HepG2 (cell line): ENCODE data around the gene DNAJC24. TPM values are rescaled to one million over a fixed set of nuclear protein-coding genes. Genes with fewer than 3 reads are reported as not detected.

Experiments
- ATAC-seq: fragments of 200-7000 bp; cut with Tn5 transposase; 3 replicates; pipeline ENCODE4 v1.9.1; 2020; ENCODE audit warnings: mild to moderate bottlenecking, moderate library complexity
- BruUV-seq: library from RNA; stranded (reverse); fragments of 400-500 nt; replicated peaks from 2 replicates; lab custom pipeline; 2021; lab: Mats Ljungman, UMichigan
- CTCF ChIA-PET: fragments of 300-600 bp; formaldehyde crosslinking; extraction: SDS; loops from one replicate; lab custom pipeline; 2021; ENCODE audit warnings: low total read pairs, inconsistent platforms, low intra/inter-chr PET ratio; lab: Yijun Ruan, JAX
- POLR2A ChIA-PET: fragments of 350-600 bp; sonication (Branson Sonifier 250); formaldehyde crosslinking; loops from one replicate; lab custom pipeline; 2020; ENCODE audit warnings: antibody characterized with exemption, inconsistent platforms; lab: Yijun Ruan, JAX
- DNase-seq: peaks from one replicate; pipeline ENCODE4 v3.0.0-alpha.2; 2015; ENCODE audit warnings: low spot score
- FAIRE-seq: peaks from 3 replicates; lab custom pipeline; 2011; peaks lifted over from hg19 to GRCh38; lab: Jason Lieb, UNC
- H2AFZ ChIP-seq: one replicate; pipeline ENCODE4 v1.6.1; 2011; ENCODE audit warnings: low read length, inconsistent platforms
- H3K27ac ChIP-seq: fragments of 300-600 bp; 3 replicates; pipeline ENCODE4 v1.8.0; 2011; ENCODE audit warnings: mixed run types, mild to moderate bottlenecking, mixed read lengths, low read length, inconsistent platforms; ENCODE audit not compliant: insufficient read depth; ENCODE audit errors: extremely low read length
- H3K27me3 ChIP-seq, 2 experiments: fragments of 200-600 bp in 1 of 2; 2 replicates in 1 of 2; 3 replicates in 1 of 2; pipeline versions ENCODE4 v1.6.0 to v1.8.0; 2011; ENCODE audit warnings: low read length in 2 of 2, mild to moderate bottlenecking in 2 of 2, moderate library complexity in 2 of 2, inconsistent platforms in 1 of 2; ENCODE audit not compliant: insufficient read depth in 2 of 2, control insufficient read depth in 1 of 2
- H3K36me3 ChIP-seq, 2 experiments: fragments of 200-600 bp in 1 of 2; replicated peaks in 1 of 2; 2 replicates in 1 of 2; 3 replicates in 1 of 2; pipeline versions ENCODE4 v1.5.1 to v1.8.0; 2011; ENCODE audit warnings: low read length in 2 of 2, inconsistent platforms in 1 of 2; ENCODE audit not compliant: insufficient read depth in 2 of 2, control insufficient read depth in 1 of 2
- H3K4me1 ChIP-seq: 2 replicates; pipeline ENCODE4 v1.5.1; 2012; ENCODE audit warnings: low read length, inconsistent platforms; ENCODE audit not compliant: insufficient read depth
- H3K4me2 ChIP-seq: 2 replicates; pipeline ENCODE4 v1.6.0; 2011; ENCODE audit warnings: low read depth, low read length, inconsistent platforms
- H3K4me3 ChIP-seq, 3 experiments: fragments of 200-600 bp in 1 of 3; sonication (generic), shearing (Covaris generic) in 1 of 3; replicated peaks in 1 of 3; 2 replicates each; pipeline ENCODE4 v1.5.1; 2011 to 2016; ENCODE audit warnings: low read length in 3 of 3, inconsistent platforms in 2 of 3, low read depth in 2 of 3, mild to moderate bottlenecking in 2 of 3, control low read depth in 1 of 3, mixed read lengths in 1 of 3; ENCODE audit not compliant: insufficient read depth in 1 of 3
- H3K79me2 ChIP-seq: one replicate; pipeline ENCODE4 v1.6.1; 2011; ENCODE audit warnings: low read length, inconsistent platforms; ENCODE audit not compliant: insufficient read depth
- H3K9ac ChIP-seq: 2 replicates; pipeline ENCODE4 v1.6.0; 2011; ENCODE audit warnings: mild to moderate bottlenecking, low read depth, low read length, inconsistent platforms; ENCODE audit not compliant: insufficient read depth
- H3K9me3 ChIP-seq: 2 replicates; pipeline ENCODE4 v1.5.1; 2012; ENCODE audit warnings: mild to moderate bottlenecking, low read length
- H4K20me1 ChIP-seq: 2 replicates; pipeline ENCODE4 v1.6.0; 2011; ENCODE audit warnings: inconsistent platforms, mild to moderate bottlenecking, low read length, moderate library complexity; ENCODE audit not compliant: insufficient read depth
- HOXD1 ChIP-seq: sonication (generic); formaldehyde crosslinking; IDR thresholded peaks from 2 replicates; pipeline ENCODE4 v1.5.0; 2020; ENCODE audit warnings: missing genetic modification reagents
- KDM5B ChIP-seq: sonication (generic); formaldehyde crosslinking; IDR thresholded peaks from 2 replicates; pipeline ENCODE4 v1.4.0; 2020; ENCODE audit warnings: missing genetic modification reagents, mild to moderate bottlenecking, borderline replicate concordance
- SAP130 ChIP-seq: IDR thresholded peaks from 2 replicates; pipeline ENCODE4 v1.6.1; 2016; ENCODE audit warnings: low read depth
- TAF1 ChIP-seq: sonication (generic); formaldehyde crosslinking; IDR thresholded peaks from 2 replicates; pipeline ENCODE4 v1.4.0; 2020; ENCODE audit warnings: missing genetic modification reagents
- THRA ChIP-seq: sonication (generic); formaldehyde crosslinking; IDR thresholded peaks from 2 replicates; pipeline ENCODE4 v1.4.0; 2020; ENCODE audit warnings: missing genetic modification reagents, borderline replicate concordance
- ZFYVE20 ChIP-seq: sonication (generic); formaldehyde crosslinking; IDR thresholded peaks from 2 replicates; pipeline ENCODE4 v1.8.0; 2023; ENCODE audit warnings: low read depth, mild to moderate bottlenecking, moderate library complexity, missing genetic modification reagents, borderline replicate concordance
- ZNF280B ChIP-seq: sonication (generic); formaldehyde crosslinking; IDR thresholded peaks from 2 replicates; pipeline ENCODE4 v1.5.0; 2020; ENCODE audit warnings: missing genetic modification reagents, mild to moderate bottlenecking, borderline replicate concordance
- ZNF331 ChIP-seq: sonication (generic); formaldehyde crosslinking; IDR thresholded peaks from 2 replicates; pipeline ENCODE4 v1.4.0; 2020; ENCODE audit warnings: missing genetic modification reagents
- ZNF510 ChIP-seq: sonication (generic); formaldehyde crosslinking; IDR thresholded peaks from 2 replicates; pipeline ENCODE4 v1.4.0; 2020; ENCODE audit warnings: low read depth, mild to moderate bottlenecking, missing genetic modification reagents
- ZNF724P ChIP-seq: sonication (generic); formaldehyde crosslinking; IDR thresholded peaks from 2 replicates; pipeline ENCODE4 v1.8.0; 2022; ENCODE audit warnings: missing genetic modification reagents, borderline replicate concordance
- ZNF800 ChIP-seq: sonication (generic); formaldehyde crosslinking; IDR thresholded peaks from 2 replicates; pipeline ENCODE4 v1.4.0; 2020; ENCODE audit warnings: missing genetic modification reagents
- WGBS: methylation state at CpG from one replicate; pipeline ENCODE4 v1.1.6; 2017; ENCODE audit warnings: low lambda C conversion rate; 5-methylcytosine and 5-hydroxymethylcytosine counted together
- in situ Hi-C: cut with HindIII; loops from 2 replicates; pipeline ENCODE4 v1.10.0; 2017; ENCODE audit warnings: low pct_unique_long_range_greater_than_20kb; ENCODE audit not compliant: extremely low pct_ligation_motif_present
- intact Hi-C: fragments of 100-400 bp; cut with micrococcal nuclease; formaldehyde crosslinking; loops from one replicate; pipeline ENCODE4 v1.10.0; 2022; ENCODE audit not compliant: unreplicated experiment
- polyA plus RNA-seq, 8 experiments: library from polyadenylated mRNA; depleted of rRNA in 3 of 8; stranded (reverse) in 7 of 8; unstranded in 1 of 8; fragments of >200 nt; fragmentation: Illumina TruSeq in 4 of 8; extraction: Trizol in 4 of 8; gene quantifications; 2 replicates each; pipeline versions ENCODE4 v1.2.1 to v1.2.3, GENCODE V29; 2011 to 2016; ENCODE audit warnings: low read depth in 4 of 8, missing spikeins in 1 of 8, mixed read lengths in 1 of 8; ENCODE audit not compliant: insufficient read depth in 1 of 8
- total RNA-seq, 5 experiments: library from RNA; depleted of rRNA; stranded (reverse); fragments of >200 nt; fragmentation: Illumina TruSeq; extraction: Trizol; gene quantifications; 2 replicates each; pipeline ENCODE4 v1.2.3, GENCODE V29; 2016; ENCODE audit warnings: low read depth in 1 of 5
- TF ChIP-seq, protein P1 (sequence below): sonication (generic); formaldehyde crosslinking; IDR thresholded peaks from 2 replicates; pipeline ENCODE4 v1.5.0; 2020; ENCODE audit warnings: missing genetic modification reagents
- TF ChIP-seq, protein P2 (sequence below): sonication (generic); formaldehyde crosslinking; conservative IDR thresholded peaks from 2 replicates; pipeline ENCODE4 v1.4.0; 2020; ENCODE audit warnings: missing genetic modification reagents
- TF ChIP-seq, protein P3 (sequence below): IDR thresholded peaks from 2 replicates; pipeline ENCODE4 v1.6.1; 2016; ENCODE audit warnings: missing compliant biosample characterization, missing genetic modification reagents, borderline replicate concordance

Gene DNAJC24
- total and polyA plus RNA-seq, 2 of the 13 experiments (the other 11 are each of a cell fraction or from before 2014, with no cell fraction given): 10.5 to 13.7 TPM

GRCh38 chr11:31361743-31362142 lies 7.9 kb upstream of the DNAJC24 start (continued):
- TF ChIP-seq, protein P1, sequence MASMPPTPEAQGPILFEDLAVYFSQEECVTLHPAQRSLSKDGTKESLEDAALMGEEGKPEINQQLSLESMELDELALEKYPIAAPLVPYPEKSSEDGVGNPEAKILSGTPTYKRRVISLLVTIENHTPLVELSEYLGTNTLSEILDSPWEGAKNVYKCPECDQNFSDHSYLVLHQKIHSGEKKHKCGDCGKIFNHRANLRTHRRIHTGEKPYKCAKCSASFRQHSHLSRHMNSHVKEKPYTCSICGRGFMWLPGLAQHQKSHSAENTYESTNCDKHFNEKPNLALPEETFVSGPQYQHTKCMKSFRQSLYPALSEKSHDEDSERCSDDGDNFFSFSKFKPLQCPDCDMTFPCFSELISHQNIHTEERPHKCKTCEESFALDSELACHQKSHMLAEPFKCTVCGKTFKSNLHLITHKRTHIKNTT (CRISPR knock-in tag): no peak
- TF ChIP-seq ZNF800: no peak
- TF ChIP-seq ZNF724P (CRISPR knock-in tag): no peak
- TF ChIP-seq ZNF510 (CRISPR knock-in tag): no peak
- TF ChIP-seq, protein P2, sequence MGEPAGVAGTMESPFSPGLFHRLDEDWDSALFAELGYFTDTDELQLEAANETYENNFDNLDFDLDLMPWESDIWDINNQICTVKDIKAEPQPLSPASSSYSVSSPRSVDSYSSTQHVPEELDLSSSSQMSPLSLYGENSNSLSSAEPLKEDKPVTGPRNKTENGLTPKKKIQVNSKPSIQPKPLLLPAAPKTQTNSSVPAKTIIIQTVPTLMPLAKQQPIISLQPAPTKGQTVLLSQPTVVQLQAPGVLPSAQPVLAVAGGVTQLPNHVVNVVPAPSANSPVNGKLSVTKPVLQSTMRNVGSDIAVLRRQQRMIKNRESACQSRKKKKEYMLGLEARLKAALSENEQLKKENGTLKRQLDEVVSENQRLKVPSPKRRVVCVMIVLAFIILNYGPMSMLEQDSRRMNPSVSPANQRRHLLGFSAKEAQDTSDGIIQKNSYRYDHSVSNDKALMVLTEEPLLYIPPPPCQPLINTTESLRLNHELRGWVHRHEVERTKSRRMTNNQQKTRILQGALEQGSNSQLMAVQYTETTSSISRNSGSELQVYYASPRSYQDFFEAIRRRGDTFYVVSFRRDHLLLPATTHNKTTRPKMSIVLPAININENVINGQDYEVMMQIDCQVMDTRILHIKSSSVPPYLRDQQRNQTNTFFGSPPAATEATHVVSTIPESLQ: no peak
- TF ChIP-seq ZFYVE20 (CRISPR knock-in tag): no peak
- TF ChIP-seq HOXD1: no peak

GRCh38 chr11:31366795-31367194 lies 2.9 kb upstream of the DNAJC24 start:
- Histone ChIP-seq H3K4me1 (peaks cover 20% of the 10 kb centered on the region), H3K27ac (no peak overlapping the region), H2AFZ (no peak overlapping the region), H3K79me2 (peaks cover 6% of the 10 kb centered on the region), H3K9ac (no peak overlapping the region), H3K9me3 (no peaks in the 10 kb centered on the region), H3K4me3 (no peak overlapping the region), H3K36me3 (no peaks in the 10 kb centered on the region), H3K4me2 (no peak overlapping the region), H3K27me3 (no peaks in the 10 kb centered on the region; a peak in 1 of 5 replicates), H4K20me1 (no peaks in the 10 kb centered on the region)
- FAIRE-seq (no peak), DNase-seq (no peak), ATAC-seq (no peak)
- ChIA-PET POLR2A (no interaction called here), CTCF (no interaction called here)
- WGBS: 26% methylated on average over 4 of the region's 4 CpGs
- in situ Hi-C loops: no loop called here
- intact Hi-C loops: no loop called here
- no TSS peak for BruUV-seq
- TF ChIP-seq, protein P3, sequence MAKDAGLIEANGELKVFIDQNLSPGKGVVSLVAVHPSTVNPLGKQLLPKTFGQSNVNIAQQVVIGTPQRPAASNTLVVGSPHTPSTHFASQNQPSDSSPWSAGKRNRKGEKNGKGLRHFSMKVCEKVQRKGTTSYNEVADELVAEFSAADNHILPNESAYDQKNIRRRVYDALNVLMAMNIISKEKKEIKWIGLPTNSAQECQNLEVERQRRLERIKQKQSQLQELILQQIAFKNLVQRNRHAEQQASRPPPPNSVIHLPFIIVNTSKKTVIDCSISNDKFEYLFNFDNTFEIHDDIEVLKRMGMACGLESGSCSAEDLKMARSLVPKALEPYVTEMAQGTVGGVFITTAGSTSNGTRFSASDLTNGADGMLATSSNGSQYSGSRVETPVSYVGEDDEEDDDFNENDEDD (CRISPR knock-in tag): no peak
- TF ChIP-seq KDM5B (CRISPR knock-in tag) (no peak), TAF1 (CRISPR knock-in tag) (no peak), ZNF331 (CRISPR knock-in tag) (no peak), SAP130 (no peak), ZNF280B (CRISPR knock-in tag) (no peak), THRA (CRISPR knock-in tag) (no peak)
